Thyroid gland (tissue), 4 donors: ENCODE data around the gene ZFAND3. TPM values are rescaled to one million over a fixed set of nuclear protein-coding genes. Genes with fewer than 3 reads are reported as not detected.

Source experiments
- DNase-seq, 2 donors: peaks; one replicate each; pipeline ENCODE4 v3.0.0-alpha.2; 2019
- H3K27ac ChIP-seq, 3 donors: fragments of 200-600 bp; sonication (generic); 1 replicate in 2 of 3; 2 replicates in 1 of 3; pipeline ENCODE4 v1.5.1; 2016 to 2019; ENCODE audit warnings: mild to moderate bottlenecking in 1 of 3, moderate library complexity in 1 of 3
- H3K27me3 ChIP-seq: fragments of 200-600 bp; sonication (generic); one replicate; pipeline ENCODE4 v1.5.1; 2019
- H3K36me3 ChIP-seq, 2 donors: fragments of 200-600 bp; sonication (generic); one replicate each; pipeline ENCODE4 v1.5.1; 2016 to 2019
- H3K4me1 ChIP-seq, 2 donors: fragments of 200-600 bp; sonication (generic); one replicate each; pipeline ENCODE4 v1.5.1; 2017 to 2019
- H3K4me3 ChIP-seq, 3 donors: fragments of 200-600 bp; sonication (generic); replicated peaks in 1 of 3; 1 replicate in 2 of 3; 2 replicates in 1 of 3; pipeline ENCODE4 v1.5.1; 2016; ENCODE audit warnings: mild to moderate bottlenecking in 1 of 3
- H3K9me3 ChIP-seq: fragments of 200-600 bp; sonication (generic); one replicate; pipeline ENCODE4 v1.5.1; 2017
- POLR2A ChIP-seq, 2 donors: fragments of 450-650 bp; IDR thresholded peaks; one replicate each; pipeline ENCODE4 v1.6.1; 2017; ENCODE audit warnings: antibody characterized with exemption in 2 of 2, mild to moderate bottlenecking in 2 of 2, moderate library complexity in 1 of 2
- WGBS, 2 donors: methylation state at CpG; one replicate each; pipeline ENCODE4 v1.1.5; 2017; 5-methylcytosine and 5-hydroxymethylcytosine counted together
- intact Hi-C: fragments of 100-400 bp; cut with DNase I; formaldehyde crosslinking; loops from one replicate; pipeline ENCODE4 v1.15.1; 2023
- total RNA-seq, 4 donors: library from RNA; depleted of rRNA; stranded (reverse); fragments of >200 nt; gene quantifications; one replicate each; pipeline ENCODE4 v1.2.3, GENCODE V29; 2016
- TF ChIP-seq, protein P1 (sequence below), 6 experiments: fragments of 200-600 bp in 3 of 6; fragments of 450-650 bp in 3 of 6; sonication (generic) in 3 of 6; IDR thresholded peaks; one replicate each; pipeline ENCODE4 v1.5.1; 2016 to 2019; ENCODE audit warnings: antibody characterized with exemption in 6 of 6, mild to moderate bottlenecking in 2 of 6, inconsistent platforms in 1 of 6, moderate library complexity in 1 of 6

The ZFAND3 gene
- total RNA-seq, 4 donors from 2014 or later, result 41.3 to 57.7 (median 55.9) TPM

DNA sequence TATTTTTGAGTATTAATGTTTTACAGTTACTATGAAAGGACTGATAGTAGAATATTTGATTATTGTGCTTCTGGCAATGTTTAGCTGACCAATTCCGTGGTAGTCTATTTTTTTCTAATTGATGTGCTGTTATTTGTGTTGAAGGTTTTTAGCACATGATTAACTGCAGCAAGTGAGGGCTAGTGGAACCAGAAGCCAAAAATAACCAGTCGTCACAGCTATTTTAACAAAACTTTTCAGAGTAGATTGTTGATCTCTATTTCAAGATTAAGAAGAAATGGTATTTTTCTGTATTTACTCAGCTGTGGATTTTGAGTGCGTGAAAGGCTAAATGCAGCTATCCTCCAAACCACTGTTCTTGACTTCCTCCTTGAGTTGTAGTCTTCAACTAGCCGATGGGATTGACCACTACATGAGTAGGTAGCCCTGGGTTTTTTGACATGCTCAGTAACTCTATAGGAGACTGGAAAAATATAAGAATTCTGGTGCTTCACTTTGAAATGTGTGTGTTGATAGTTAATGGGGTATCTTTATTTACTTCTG, 258.0 kb downstream of the ZFAND3 start:
- Histone ChIP-seq H3K4me1 (peaks cover 4 to 8% of the 10 kb centered on the region in 2 donors), H3K27me3 (no peaks in the 10 kb centered on the region), H3K4me3 (no peak overlapping the region), H3K36me3 (no peaks in the 10 kb centered on the region), H3K27ac (no peak overlapping the region), H3K9me3 (no peaks in the 10 kb centered on the region)
- WGBS, 2 donors, result 60 to 67% methylated on average over 4 of the region's 4 CpGs
- TF ChIP-seq, protein P1, sequence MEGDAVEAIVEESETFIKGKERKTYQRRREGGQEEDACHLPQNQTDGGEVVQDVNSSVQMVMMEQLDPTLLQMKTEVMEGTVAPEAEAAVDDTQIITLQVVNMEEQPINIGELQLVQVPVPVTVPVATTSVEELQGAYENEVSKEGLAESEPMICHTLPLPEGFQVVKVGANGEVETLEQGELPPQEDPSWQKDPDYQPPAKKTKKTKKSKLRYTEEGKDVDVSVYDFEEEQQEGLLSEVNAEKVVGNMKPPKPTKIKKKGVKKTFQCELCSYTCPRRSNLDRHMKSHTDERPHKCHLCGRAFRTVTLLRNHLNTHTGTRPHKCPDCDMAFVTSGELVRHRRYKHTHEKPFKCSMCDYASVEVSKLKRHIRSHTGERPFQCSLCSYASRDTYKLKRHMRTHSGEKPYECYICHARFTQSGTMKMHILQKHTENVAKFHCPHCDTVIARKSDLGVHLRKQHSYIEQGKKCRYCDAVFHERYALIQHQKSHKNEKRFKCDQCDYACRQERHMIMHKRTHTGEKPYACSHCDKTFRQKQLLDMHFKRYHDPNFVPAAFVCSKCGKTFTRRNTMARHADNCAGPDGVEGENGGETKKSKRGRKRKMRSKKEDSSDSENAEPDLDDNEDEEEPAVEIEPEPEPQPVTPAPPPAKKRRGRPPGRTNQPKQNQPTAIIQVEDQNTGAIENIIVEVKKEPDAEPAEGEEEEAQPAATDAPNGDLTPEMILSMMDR (IDR thresholded peaks at IDR 0.05), result no peak
- TF ChIP-seq POLR2A (IDR thresholded peaks at IDR 0.05), result no peak
- no peak for DNase-seq
- intact Hi-C loops, result no loop called here

DNA sequence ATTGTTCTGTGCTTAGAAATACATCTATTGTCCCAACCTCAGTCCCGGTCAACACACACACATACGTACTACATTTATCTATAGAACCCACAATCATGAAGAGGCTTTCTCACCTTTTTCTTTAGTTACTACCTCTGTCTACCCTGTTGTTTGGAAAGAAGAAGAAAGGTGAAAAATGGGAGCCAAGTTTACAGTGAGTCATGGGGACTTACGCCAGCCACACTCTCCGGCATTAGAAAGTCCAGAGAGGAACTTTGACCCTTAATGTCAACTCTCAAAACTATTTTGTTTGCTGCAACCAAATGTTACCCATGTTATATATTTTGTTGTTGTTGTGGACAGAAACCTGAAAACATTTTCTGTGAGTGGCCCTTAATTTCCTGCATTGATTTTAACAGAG, 259.1 kb downstream of the ZFAND3 start:
- no peak for DNase-seq
- Histone ChIP-seq H3K36me3 (no peaks in the 10 kb centered on the region), H3K4me3 (no peak overlapping the region), H3K4me1 (peaks cover 4 to 8% of the 10 kb centered on the region in 2 donors), H3K9me3 (no peaks in the 10 kb centered on the region), H3K27ac (no peak overlapping the region), H3K27me3 (no peaks in the 10 kb centered on the region)
- 93 to 96% methylated on average over 4 of the region's 4 CpGs for WGBS, 2 donors
- intact Hi-C loops, result no loop called here
- no peak for TF ChIP-seq POLR2A (IDR thresholded peaks at IDR 0.05)
- TF ChIP-seq, protein P1 (IDR thresholded peaks at IDR 0.05), result no peak

DNA sequence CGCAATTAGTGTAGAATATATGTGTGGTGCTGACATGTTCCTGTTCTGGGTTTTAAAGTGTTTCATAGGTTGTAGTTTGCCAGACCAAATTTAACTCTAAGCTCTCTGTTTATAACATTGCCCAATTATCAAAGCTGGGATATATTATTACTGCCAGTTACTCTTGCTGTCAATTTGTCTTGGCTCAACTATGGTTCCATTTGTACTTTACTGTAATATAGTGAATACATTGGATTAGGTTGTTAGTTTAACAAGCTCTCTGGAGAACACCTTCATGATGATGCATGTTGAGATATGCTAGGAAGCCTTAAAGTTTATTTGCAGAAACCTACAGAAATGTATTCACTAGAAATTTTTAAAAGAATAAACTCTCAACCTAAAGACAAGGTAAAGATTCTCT, 259.6 kb downstream of the ZFAND3 start:
- intact Hi-C loops, result no loop called here
- no peaks in the 10 kb centered on the region for H3K27me3 ChIP-seq
- TF ChIP-seq, protein P1 (IDR thresholded peaks at IDR 0.05), result no peak
- no peak overlapping the region for H3K4me3 ChIP-seq
- H3K27ac ChIP-seq, result no peak overlapping the region
- H3K36me3 ChIP-seq, result peaks cover 0 to 3% of the 10 kb centered on the region in 2 donors
- WGBS, 2 donors, result 100% methylated on average over 1 of the region's 1 CpG
- DNase-seq, result no peak
- H3K9me3 ChIP-seq, result no peaks in the 10 kb centered on the region
- H3K4me1 ChIP-seq, result peaks cover 4 to 8% of the 10 kb centered on the region in 2 donors

DNA sequence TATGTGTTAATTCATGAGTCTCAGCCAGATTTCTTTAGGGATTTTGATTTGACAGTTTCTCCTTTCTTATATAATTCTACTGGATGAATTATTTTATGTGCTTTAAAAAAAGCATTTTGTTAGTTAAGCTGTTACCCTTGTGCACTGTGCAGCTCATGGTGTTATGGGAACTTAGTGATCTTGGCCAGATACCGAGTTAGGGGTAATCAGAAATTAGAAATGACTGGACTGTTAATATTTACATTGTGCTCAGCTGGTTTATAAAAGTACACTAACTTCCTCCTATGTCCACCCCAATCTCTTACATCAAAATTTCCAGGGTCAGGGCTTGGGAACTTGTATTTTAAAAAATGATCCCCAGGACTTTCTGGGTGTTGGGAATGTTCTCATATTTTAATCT, 260.0 kb downstream of the ZFAND3 start:
- intact Hi-C loops, result no loop called here
- WGBS, 2 donors, result 88 to 97% methylated on average over 1 of the region's 1 CpG
- Histone ChIP-seq H3K4me1 (peaks cover 4 to 8% of the 10 kb centered on the region in 2 donors), H3K36me3 (peaks cover 0 to 5% of the 10 kb centered on the region in 2 donors), H3K27ac (no peak overlapping the region), H3K27me3 (no peaks in the 10 kb centered on the region), H3K4me3 (no peak overlapping the region), H3K9me3 (no peaks in the 10 kb centered on the region)
- no peak for DNase-seq
- TF ChIP-seq, protein P1 (IDR thresholded peaks at IDR 0.05), result no peak
- TF ChIP-seq POLR2A (IDR thresholded peaks at IDR 0.05), result no peak

DNA sequence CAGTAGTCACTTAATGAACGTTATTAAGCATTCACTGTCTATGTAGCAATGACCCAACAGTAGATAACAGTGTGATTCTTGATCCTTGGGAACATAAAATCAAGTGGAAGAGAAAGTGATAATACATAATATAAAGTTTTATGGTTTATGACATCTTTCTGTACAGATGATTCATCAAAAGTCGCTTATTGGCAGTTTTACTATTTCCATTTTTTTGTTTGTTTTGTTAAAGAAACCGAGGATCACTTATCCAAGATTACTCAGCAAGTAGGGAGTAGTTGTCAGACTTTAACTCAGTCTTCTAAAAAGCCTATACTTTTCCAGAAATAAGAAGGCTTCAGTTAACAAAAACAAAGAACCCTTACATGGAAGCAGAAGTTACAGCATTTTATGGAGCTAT, 260.8 kb downstream of the ZFAND3 start:
- Histone ChIP-seq H3K27me3 (no peaks in the 10 kb centered on the region), H3K9me3 (no peaks in the 10 kb centered on the region), H3K4me1 (peaks cover 4 to 8% of the 10 kb centered on the region in 2 donors), H3K4me3 (no peak overlapping the region), H3K27ac (no peak overlapping the region), H3K36me3 (peaks cover 0 to 5% of the 10 kb centered on the region in 2 donors)
- no peak for DNase-seq
- WGBS, 2 donors, result 73 to 77% methylated on average over 3 of the region's 3 CpGs
- intact Hi-C loops, result no loop called here
- TF ChIP-seq, protein P1 (IDR thresholded peaks at IDR 0.05), result no peak
- no peak for TF ChIP-seq POLR2A (IDR thresholded peaks at IDR 0.05)
